ENCODE results near the gene TTYH3.

TTYH3 gene

GRCh38 chr7:2655870-2656614 is 24.3 kb downstream of the TTYH3 start:
- H3K4me1 ChIP-seq = no peaks in the 10 kb centered on the region
- no peaks in the 10 kb centered on the region for H3K79me2 ChIP-seq
- no peak overlapping the region for H3K4me3 ChIP-seq (ENCODE audit: low read depth, low read length)
- H3K9me3 ChIP-seq (ENCODE audit: control insufficient read depth, low read length) = no peaks in the 10 kb centered on the region
- TF ChIP-seq CTCF (IDR thresholded peaks at IDR 0.05) = no peak
- H3K9ac ChIP-seq = no peak overlapping the region
- H3K36me3 ChIP-seq (ENCODE audit: control insufficient read depth, insufficient read depth, low read length) = no peaks in the 10 kb centered on the region
- H2AFZ ChIP-seq = no peak overlapping the region
- H3K4me2 ChIP-seq (ENCODE audit: low read length) = no peak overlapping the region
- no peaks in the 10 kb centered on the region for H3K27me3 ChIP-seq (ENCODE audit: control insufficient read depth, insufficient read depth, low read length)
- H3K27ac ChIP-seq = no peak overlapping the region

DNA sequence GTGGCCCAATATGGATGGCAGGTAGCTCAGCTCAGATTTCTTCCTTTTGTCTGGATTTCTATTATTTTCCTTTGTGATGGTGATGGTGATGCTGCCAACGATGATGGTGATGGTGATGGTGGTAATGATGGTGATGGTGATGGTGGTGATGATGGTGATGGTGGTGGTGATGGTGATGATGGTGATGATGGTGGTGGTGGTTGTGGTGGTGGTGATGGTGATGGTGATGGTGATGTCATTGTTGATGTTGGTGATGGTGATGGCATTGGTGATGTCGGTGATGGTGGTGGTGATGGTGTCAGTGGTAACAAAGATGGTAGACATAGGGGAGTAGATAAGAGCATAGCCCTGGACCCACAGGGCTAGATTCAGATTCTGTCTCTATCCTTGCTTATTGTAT is 25.4 kb downstream of the TTYH3 start:
- Histone ChIP-seq H3K36me3 (ENCODE audit: control insufficient read depth, insufficient read depth, low read length) (no peaks in the 10 kb centered on the region), H3K27me3 (ENCODE audit: control insufficient read depth, insufficient read depth, low read length) (no peaks in the 10 kb centered on the region)

DNA sequence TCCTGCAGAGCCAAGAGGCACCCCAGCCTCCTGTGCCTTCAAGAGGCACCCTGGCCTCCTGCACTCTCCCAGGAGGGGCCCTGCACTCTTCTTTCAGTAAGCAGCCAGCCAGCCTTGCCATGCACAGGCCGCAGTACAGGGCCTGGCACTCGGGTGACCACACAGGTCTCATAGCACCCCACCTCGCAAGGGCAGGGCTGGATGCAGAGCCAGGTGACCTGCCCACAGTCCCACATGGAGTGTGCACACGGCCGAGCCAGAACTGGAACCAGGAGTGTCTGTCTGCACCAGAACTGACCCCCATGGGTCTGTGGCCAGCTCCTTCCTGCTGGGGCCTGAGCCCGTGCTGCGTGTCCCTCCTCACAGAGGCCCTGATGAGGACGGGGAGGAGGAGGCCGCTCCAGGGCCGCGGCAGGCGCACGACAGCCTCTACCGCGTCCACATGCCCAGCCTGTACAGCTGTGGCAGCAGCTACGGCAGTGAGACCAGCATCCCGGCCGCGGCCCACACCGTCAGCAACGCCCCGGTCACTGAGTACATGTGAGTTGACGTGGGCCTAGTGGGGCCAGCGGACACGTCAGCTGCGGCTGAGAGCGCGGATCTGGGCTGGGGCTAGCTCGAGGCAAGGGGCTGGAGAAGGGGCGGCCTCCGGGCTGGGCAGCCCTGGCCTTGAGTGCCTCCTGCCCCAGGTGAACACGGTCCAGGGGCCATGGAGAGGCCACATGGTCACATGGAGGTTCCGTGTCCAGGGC is 26.3 kb downstream of the TTYH3 start:
- TF ChIP-seq CTCF (IDR thresholded peaks at IDR 0.05) = no peak
- no peak overlapping the region for H3K4me2 ChIP-seq (ENCODE audit: low read length)
- H3K27ac ChIP-seq = no peak overlapping the region
- H3K4me1 ChIP-seq = no peaks in the 10 kb centered on the region
- H3K79me2 ChIP-seq = no peaks in the 10 kb centered on the region
- H3K4me3 ChIP-seq (ENCODE audit: low read depth, low read length) = no peak overlapping the region
- H2AFZ ChIP-seq = no peak overlapping the region
- H3K9ac ChIP-seq = no peak overlapping the region
- H3K36me3 ChIP-seq (ENCODE audit: control insufficient read depth, insufficient read depth, low read length) = no peaks in the 10 kb centered on the region
- no peaks in the 10 kb centered on the region for H3K9me3 ChIP-seq (ENCODE audit: control insufficient read depth, low read length)
- H3K27me3 ChIP-seq (ENCODE audit: control insufficient read depth, insufficient read depth, low read length) = no peaks in the 10 kb centered on the region

More for the DNA sequence above, 25.4 kb downstream of the TTYH3 start:
- H2AFZ ChIP-seq = no peak overlapping the region
- no peak overlapping the region for H3K4me2 ChIP-seq (ENCODE audit: low read length)
- H3K9me3 ChIP-seq (ENCODE audit: control insufficient read depth, low read length) = no peaks in the 10 kb centered on the region
- H3K4me3 ChIP-seq (ENCODE audit: low read depth, low read length) = no peak overlapping the region
- no peak for TF ChIP-seq CTCF (IDR thresholded peaks at IDR 0.05)
- H3K9ac ChIP-seq = no peak overlapping the region
- no peaks in the 10 kb centered on the region for H3K79me2 ChIP-seq
- H3K4me1 ChIP-seq = no peaks in the 10 kb centered on the region
- H3K27ac ChIP-seq = no peak overlapping the region

DNA sequence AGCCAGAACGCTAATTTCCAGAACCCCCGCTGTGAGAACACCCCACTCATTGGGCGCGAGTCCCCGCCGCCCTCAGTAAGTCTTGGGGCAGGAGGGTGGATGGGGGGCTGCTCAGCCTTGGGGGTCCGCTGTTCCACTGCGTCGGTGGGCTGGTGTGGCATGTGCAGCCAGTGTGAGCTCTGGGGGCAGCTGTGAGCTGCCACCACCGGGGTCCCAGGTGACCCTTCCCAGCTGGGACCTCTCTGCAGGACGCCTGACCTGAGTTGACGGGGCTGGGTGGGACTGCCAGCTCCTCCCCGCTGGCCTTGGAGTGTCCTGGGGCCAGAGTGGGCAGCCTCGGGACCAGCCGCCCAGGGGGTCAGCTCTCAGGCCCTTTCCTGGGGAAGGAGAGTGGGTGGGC is 27.2 kb downstream of the TTYH3 start:
- Histone ChIP-seq H3K4me1 (no peaks in the 10 kb centered on the region), H3K4me2 (ENCODE audit: low read length) (no peak overlapping the region), H3K4me3 (ENCODE audit: low read depth, low read length) (no peak overlapping the region), H3K27me3 (ENCODE audit: control insufficient read depth, insufficient read depth, low read length) (no peaks in the 10 kb centered on the region), H3K79me2 (no peaks in the 10 kb centered on the region), H3K9me3 (ENCODE audit: control insufficient read depth, low read length) (no peaks in the 10 kb centered on the region), H2AFZ (no peak overlapping the region), H3K27ac (no peak overlapping the region), H3K9ac (no peak overlapping the region), H3K36me3 (ENCODE audit: control insufficient read depth, insufficient read depth, low read length) (no peaks in the 10 kb centered on the region)
- no peak for TF ChIP-seq CTCF (IDR thresholded peaks at IDR 0.05)
